ENCODE data around the gene XRCC4.
"Not testable (repeated sequence)": the region's sequence is repeated elsewhere in the genome, so short reads cannot be mapped to it uniquely, and the experiment has no call there.

The XRCC4 gene

DNA sequence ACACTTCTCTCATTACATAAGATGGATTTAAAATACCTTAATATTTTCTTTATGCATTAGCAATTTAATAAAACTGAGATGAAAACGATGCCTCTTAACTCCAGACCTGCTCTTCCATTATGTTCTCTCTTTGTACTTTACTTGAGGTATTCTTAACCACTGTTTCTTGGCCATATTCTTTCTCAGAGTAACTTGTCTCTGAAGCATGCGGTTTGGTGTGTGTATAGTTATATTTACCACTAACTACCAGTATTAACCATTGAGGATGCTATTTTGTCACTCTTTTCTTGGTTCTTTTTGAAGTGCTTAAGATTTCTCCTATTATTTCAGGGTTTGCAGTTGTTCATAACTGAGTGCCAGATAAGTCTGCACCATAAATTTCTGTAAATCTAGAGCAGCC is 18.0 kb upstream of the XRCC4 start:
- ChIA-PET POLR2A (no interaction called here), CTCF (interaction anchor here (0.8 to 1.1 kb wide), 2 partner anchors 26 to 120 kb away, joined by 3 read pairs; no protein-coding TSS in a partner anchor)
- TF ChIP-seq, protein P1, sequence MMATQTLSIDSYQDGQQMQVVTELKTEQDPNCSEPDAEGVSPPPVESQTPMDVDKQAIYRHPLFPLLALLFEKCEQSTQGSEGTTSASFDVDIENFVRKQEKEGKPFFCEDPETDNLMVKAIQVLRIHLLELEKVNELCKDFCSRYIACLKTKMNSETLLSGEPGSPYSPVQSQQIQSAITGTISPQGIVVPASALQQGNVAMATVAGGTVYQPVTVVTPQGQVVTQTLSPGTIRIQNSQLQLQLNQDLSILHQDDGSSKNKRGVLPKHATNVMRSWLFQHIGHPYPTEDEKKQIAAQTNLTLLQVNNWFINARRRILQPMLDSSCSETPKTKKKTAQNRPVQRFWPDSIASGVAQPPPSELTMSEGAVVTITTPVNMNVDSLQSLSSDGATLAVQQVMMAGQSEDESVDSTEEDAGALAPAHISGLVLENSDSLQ (IDR thresholded peaks at IDR 0.05), result no peak
- TF ChIP-seq L3MBTL2 (conservative IDR thresholded peaks at IDR 0.05), result no peak
- no peak for TF ChIP-seq HDGF (IDR thresholded peaks at IDR 0.05; ENCODE audit: borderline replicate concordance)
- TF ChIP-seq SP1 (IDR thresholded peaks at IDR 0.05), result no peak
- no peak for TF ChIP-seq CTBP1 (IDR thresholded peaks at IDR 0.05; ENCODE audit: borderline replicate concordance)
- TF ChIP-seq NFRKB (IDR thresholded peaks at IDR 0.05), result no peak
- no peak for TF ChIP-seq LEF1 (IDR thresholded peaks at IDR 0.05; ENCODE audit: borderline replicate concordance)
- no peak for TF ChIP-seq FOXK2 (IDR thresholded peaks at IDR 0.05)
- no peak for TF ChIP-seq FOXM1 (IDR thresholded peaks at IDR 0.05; ENCODE audit: borderline replicate concordance)
- no peak for TF ChIP-seq ELF4 (IDR thresholded peaks at IDR 0.05)
- TF ChIP-seq TARDBP (IDR thresholded peaks at IDR 0.05), result no peak
- no peak for TF ChIP-seq SUZ12 (IDR thresholded peaks at IDR 0.05)
- TF ChIP-seq BHLHE40 (IDR thresholded peaks at IDR 0.05; ENCODE audit: borderline replicate concordance), result no peak
- TF ChIP-seq ZNF384 (IDR thresholded peaks at IDR 0.05), result no peak
- no peak for TF ChIP-seq FOXA1 (IDR thresholded peaks at IDR 0.05)
- TF ChIP-seq ARNT (IDR thresholded peaks at IDR 0.05), result no peak
- no peak for DNase-seq (ENCODE audit: extremely low spot score)

GRCh38 chr5:83066548-83067110 is 10.7 kb upstream of the XRCC4 start:
- ChIA-PET CTCF (no interaction called here), POLR2A (no interaction called here)
- TF ChIP-seq ARNT (IDR thresholded peaks at IDR 0.05), result no peak
- TF ChIP-seq FOXK2 (IDR thresholded peaks at IDR 0.05), result no peak
- no peak for TF ChIP-seq FOXA1 (IDR thresholded peaks at IDR 0.05)
- TF ChIP-seq NFRKB (IDR thresholded peaks at IDR 0.05), result no peak
- no peak for TF ChIP-seq L3MBTL2 (conservative IDR thresholded peaks at IDR 0.05)
- no peak for TF ChIP-seq SUZ12 (IDR thresholded peaks at IDR 0.05)
- TF ChIP-seq HDGF (IDR thresholded peaks at IDR 0.05; ENCODE audit: borderline replicate concordance), result no peak
- TF ChIP-seq BHLHE40 (IDR thresholded peaks at IDR 0.05; ENCODE audit: borderline replicate concordance), result no peak
- no peak for TF ChIP-seq TARDBP (IDR thresholded peaks at IDR 0.05)
- no peak for DNase-seq (ENCODE audit: extremely low spot score)

- not testable (repeated sequence) for DNase-seq (ENCODE audit: extremely low spot score)
These were observed 10.0 kb upstream of the XRCC4 start for GRCh38 chr5:83067377-83067776.

DNA sequence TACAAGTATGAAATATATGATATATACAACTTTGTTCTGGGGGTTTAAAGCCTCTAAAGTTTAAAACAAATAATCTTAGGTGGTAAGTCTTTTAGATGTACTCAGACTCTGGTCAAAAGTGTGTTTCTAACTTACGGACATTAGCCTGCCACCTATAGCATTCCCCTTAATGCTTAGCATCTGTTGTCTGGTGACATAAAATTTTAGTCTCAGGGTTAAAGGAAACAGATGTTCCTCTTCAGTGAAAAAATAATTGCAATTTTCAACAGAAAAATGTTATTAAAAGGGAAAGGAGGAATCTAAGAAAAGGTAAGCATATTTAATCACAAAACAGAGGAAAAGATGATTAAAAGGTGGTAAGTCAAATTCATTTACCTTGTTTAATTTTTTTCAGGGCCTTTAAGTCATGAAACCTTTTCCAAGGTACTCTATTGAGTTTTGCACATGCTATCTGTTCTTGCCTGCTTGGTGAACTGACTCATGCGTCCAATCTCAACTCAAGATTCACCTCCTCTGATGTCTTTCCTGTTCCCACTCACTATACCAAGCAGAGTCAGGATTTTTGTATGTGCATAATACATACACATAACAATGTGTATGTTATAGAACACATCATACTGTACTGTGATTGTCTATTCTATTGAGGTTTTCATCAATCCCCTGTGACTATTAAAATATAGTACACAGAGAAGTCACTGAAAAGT is 8.1 kb upstream of the XRCC4 start:
- ChIA-PET POLR2A (no interaction called here), CTCF (no interaction called here)
- DNase-seq (ENCODE audit: extremely low spot score), result no peak
- no peak for TF ChIP-seq FOXA1 (IDR thresholded peaks at IDR 0.05)
- TF ChIP-seq ARNT (IDR thresholded peaks at IDR 0.05), result no peak
- TF ChIP-seq ELF4 (IDR thresholded peaks at IDR 0.05), result no peak
- no peak for TF ChIP-seq SUZ12 (IDR thresholded peaks at IDR 0.05)
- no peak for TF ChIP-seq TARDBP (IDR thresholded peaks at IDR 0.05)
- no peak for TF ChIP-seq CTBP1 (IDR thresholded peaks at IDR 0.05; ENCODE audit: borderline replicate concordance)
- TF ChIP-seq HDGF (IDR thresholded peaks at IDR 0.05; ENCODE audit: borderline replicate concordance), result no peak
- TF ChIP-seq FOXK2 (IDR thresholded peaks at IDR 0.05), result no peak
- no peak for TF ChIP-seq L3MBTL2 (conservative IDR thresholded peaks at IDR 0.05)
- no peak for TF ChIP-seq NFRKB (IDR thresholded peaks at IDR 0.05)
- no peak for TF ChIP-seq BHLHE40 (IDR thresholded peaks at IDR 0.05; ENCODE audit: borderline replicate concordance)
- TF ChIP-seq FOXM1 (IDR thresholded peaks at IDR 0.05; ENCODE audit: borderline replicate concordance), result no peak
- TF ChIP-seq SP1 (IDR thresholded peaks at IDR 0.05), result no peak

More at GRCh38 chr5:83067377-83067776, 10.0 kb upstream of the XRCC4 start:
- CTCF ChIA-PET, result not testable (repeated sequence)
- POLR2A ChIA-PET, result interaction anchor here (1.2 kb wide), 1 partner anchor 10 kb away, joined by 8 read pairs; the partner anchor contains the start of genes TMEM167A and XRCC4

- ChIA-PET POLR2A (no interaction called here), CTCF (no interaction called here)
- TF ChIP-seq CTBP1 (IDR thresholded peaks at IDR 0.05; ENCODE audit: borderline replicate concordance), result no peak
- TF ChIP-seq FOXK2 (IDR thresholded peaks at IDR 0.05), result no peak
- TF ChIP-seq NFRKB (IDR thresholded peaks at IDR 0.05), result no peak
- TF ChIP-seq FOXA1 (IDR thresholded peaks at IDR 0.05), result no peak
- TF ChIP-seq SUZ12 (IDR thresholded peaks at IDR 0.05), result no peak
- no peak for TF ChIP-seq ZNF384 (IDR thresholded peaks at IDR 0.05)
- TF ChIP-seq HDGF (IDR thresholded peaks at IDR 0.05; ENCODE audit: borderline replicate concordance), result no peak
- no peak for TF ChIP-seq LEF1 (IDR thresholded peaks at IDR 0.05; ENCODE audit: borderline replicate concordance)
- TF ChIP-seq BHLHE40 (IDR thresholded peaks at IDR 0.05; ENCODE audit: borderline replicate concordance), result no peak
- TF ChIP-seq L3MBTL2 (conservative IDR thresholded peaks at IDR 0.05), result no peak
- no peak for TF ChIP-seq ARNT (IDR thresholded peaks at IDR 0.05)
- no peak for TF ChIP-seq SP1 (IDR thresholded peaks at IDR 0.05)
- TF ChIP-seq ELF4 (IDR thresholded peaks at IDR 0.05), result no peak
- no peak for TF ChIP-seq FOXM1 (IDR thresholded peaks at IDR 0.05; ENCODE audit: borderline replicate concordance)
- TF ChIP-seq, protein P1 (IDR thresholded peaks at IDR 0.05), result no peak
- TF ChIP-seq TARDBP (IDR thresholded peaks at IDR 0.05), result no peak
- DNase-seq (ENCODE audit: extremely low spot score), result no peak
These were observed 5.9 kb upstream of the XRCC4 start for GRCh38 chr5:83071286-83072051.

- CTCF ChIA-PET, result interaction anchor here (0.6 kb wide), 1 partner anchor 12 kb away, joined by 3 read pairs; no protein-coding TSS in a partner anchor
- no peak for DNase-seq (ENCODE audit: extremely low spot score)
- TF ChIP-seq HDGF (IDR thresholded peaks at IDR 0.05; ENCODE audit: borderline replicate concordance) (no peak), CTBP1 (IDR thresholded peaks at IDR 0.05; ENCODE audit: borderline replicate concordance) (no peak), LEF1 (IDR thresholded peaks at IDR 0.05; ENCODE audit: borderline replicate concordance) (no peak), FOXK2 (IDR thresholded peaks at IDR 0.05) (no peak), L3MBTL2 (conservative IDR thresholded peaks at IDR 0.05) (no peak), TARDBP (IDR thresholded peaks at IDR 0.05) (no peak), SUZ12 (IDR thresholded peaks at IDR 0.05) (no peak), NFRKB (IDR thresholded peaks at IDR 0.05) (no peak), ARNT (IDR thresholded peaks at IDR 0.05) (no peak), FOXM1 (IDR thresholded peaks at IDR 0.05; ENCODE audit: borderline replicate concordance) (no peak), BHLHE40 (IDR thresholded peaks at IDR 0.05; ENCODE audit: borderline replicate concordance) (no peak), ELF4 (IDR thresholded peaks at IDR 0.05) (no peak), SP1 (IDR thresholded peaks at IDR 0.05) (no peak), FOXA1 (IDR thresholded peaks at IDR 0.05) (no peak), ZNF384 (IDR thresholded peaks at IDR 0.05) (no peak)
- TF ChIP-seq, protein P1 (IDR thresholded peaks at IDR 0.05), result no peak
These were observed 4.4 kb upstream of the XRCC4 start for GRCh38 chr5:83072966-83073365.

More at GRCh38 chr5:83072966-83073365, 4.4 kb upstream of the XRCC4 start:
- POLR2A ChIA-PET, result no interaction called here
